ENCODE data around the gene CDHR3. TPM values are rescaled to one million over a fixed set of nuclear protein-coding genes. Genes with fewer than 3 reads are reported as not detected.

CDHR3 gene
- total RNA-seq, 2 donors from 2014 or later = 0.79 TPM; not detected in 1

- Histone ChIP-seq H3K4me3 (no peak overlapping the region), H3K4me1 (no peaks in the 10 kb centered on the region), H3K27me3 (no peaks in the 10 kb centered on the region), H3K9me3 (no peaks in the 10 kb centered on the region), H3K27ac (no peak overlapping the region), H3K36me3 (no peaks in the 10 kb centered on the region)
- DNase-seq (ENCODE audit: low spot score) = no peak
- TF ChIP-seq, protein P1, sequence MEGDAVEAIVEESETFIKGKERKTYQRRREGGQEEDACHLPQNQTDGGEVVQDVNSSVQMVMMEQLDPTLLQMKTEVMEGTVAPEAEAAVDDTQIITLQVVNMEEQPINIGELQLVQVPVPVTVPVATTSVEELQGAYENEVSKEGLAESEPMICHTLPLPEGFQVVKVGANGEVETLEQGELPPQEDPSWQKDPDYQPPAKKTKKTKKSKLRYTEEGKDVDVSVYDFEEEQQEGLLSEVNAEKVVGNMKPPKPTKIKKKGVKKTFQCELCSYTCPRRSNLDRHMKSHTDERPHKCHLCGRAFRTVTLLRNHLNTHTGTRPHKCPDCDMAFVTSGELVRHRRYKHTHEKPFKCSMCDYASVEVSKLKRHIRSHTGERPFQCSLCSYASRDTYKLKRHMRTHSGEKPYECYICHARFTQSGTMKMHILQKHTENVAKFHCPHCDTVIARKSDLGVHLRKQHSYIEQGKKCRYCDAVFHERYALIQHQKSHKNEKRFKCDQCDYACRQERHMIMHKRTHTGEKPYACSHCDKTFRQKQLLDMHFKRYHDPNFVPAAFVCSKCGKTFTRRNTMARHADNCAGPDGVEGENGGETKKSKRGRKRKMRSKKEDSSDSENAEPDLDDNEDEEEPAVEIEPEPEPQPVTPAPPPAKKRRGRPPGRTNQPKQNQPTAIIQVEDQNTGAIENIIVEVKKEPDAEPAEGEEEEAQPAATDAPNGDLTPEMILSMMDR (IDR thresholded peaks at IDR 0.05) = no peak
Observed at GRCh38 chr7:105985672-105986215, 22.7 kb downstream of the CDHR3 start.

- Histone ChIP-seq H3K36me3 (no peaks in the 10 kb centered on the region), H3K4me1 (no peaks in the 10 kb centered on the region), H3K27me3 (no peaks in the 10 kb centered on the region), H3K9me3 (no peaks in the 10 kb centered on the region), H3K4me3 (no peak overlapping the region), H3K27ac (no peak overlapping the region)
- TF ChIP-seq, protein P1 (IDR thresholded peaks at IDR 0.05) = no peak
- DNase-seq (ENCODE audit: low spot score) = no peak
Observed at GRCh38 chr7:105987046-105987445, 24.0 kb downstream of the CDHR3 start.

GRCh38 chr7:105988276-105988675 lies 25.2 kb downstream of the CDHR3 start:
- no peak overlapping the region for H3K27ac ChIP-seq
- TF ChIP-seq, protein P1 (IDR thresholded peaks at IDR 0.05) = no peak
- no peaks in the 10 kb centered on the region for H3K36me3 ChIP-seq
- no peaks in the 10 kb centered on the region for H3K4me1 ChIP-seq
- DNase-seq (ENCODE audit: low spot score) = no peak
- H3K4me3 ChIP-seq = no peak overlapping the region
- no peaks in the 10 kb centered on the region for H3K9me3 ChIP-seq
- H3K27me3 ChIP-seq = no peaks in the 10 kb centered on the region

DNA sequence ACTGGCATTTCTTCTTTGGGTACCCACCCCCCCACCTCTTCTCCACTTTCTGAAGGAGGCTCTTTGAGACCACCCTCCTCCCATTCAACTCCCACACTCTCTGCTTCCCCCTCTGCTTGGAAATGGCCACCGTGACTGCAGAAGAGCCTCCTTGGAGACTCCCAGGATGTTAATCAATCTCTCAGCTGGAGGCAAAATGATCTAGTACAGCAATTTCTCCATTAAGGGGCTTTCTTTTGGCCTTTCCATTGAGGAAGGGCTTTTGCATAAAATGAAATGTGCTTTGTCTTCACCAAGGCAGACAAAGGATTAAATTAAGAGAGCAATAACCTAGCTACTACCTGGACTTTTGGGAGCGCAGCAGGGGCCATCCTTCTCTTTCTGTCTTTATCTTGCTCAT lies 26.1 kb downstream of the CDHR3 start:
- no peaks in the 10 kb centered on the region for H3K27me3 ChIP-seq
- no peak for DNase-seq (ENCODE audit: low spot score)
- no peak overlapping the region for H3K4me3 ChIP-seq
- H3K4me1 ChIP-seq = no peaks in the 10 kb centered on the region
- TF ChIP-seq, protein P1 (IDR thresholded peaks at IDR 0.05) = no peak
- H3K27ac ChIP-seq = no peak overlapping the region
- H3K36me3 ChIP-seq = no peaks in the 10 kb centered on the region
- no peaks in the 10 kb centered on the region for H3K9me3 ChIP-seq

GRCh38 chr7:105989686-105990085 lies 26.6 kb downstream of the CDHR3 start:
- Histone ChIP-seq H3K27ac (no peak overlapping the region), H3K9me3 (no peaks in the 10 kb centered on the region), H3K4me3 (no peak overlapping the region), H3K27me3 (no peaks in the 10 kb centered on the region), H3K36me3 (no peaks in the 10 kb centered on the region), H3K4me1 (no peaks in the 10 kb centered on the region)
- DNase-seq (ENCODE audit: low spot score) = no peak
- TF ChIP-seq, protein P1 (IDR thresholded peaks at IDR 0.05) = no peak

GRCh38 chr7:105990141-105990540 lies 27.1 kb downstream of the CDHR3 start:
- no peak overlapping the region for H3K27ac ChIP-seq
- no peaks in the 10 kb centered on the region for H3K9me3 ChIP-seq
- DNase-seq (ENCODE audit: low spot score) = no peak
- no peak overlapping the region for H3K4me3 ChIP-seq
- H3K36me3 ChIP-seq = no peaks in the 10 kb centered on the region
- no peaks in the 10 kb centered on the region for H3K4me1 ChIP-seq
- no peaks in the 10 kb centered on the region for H3K27me3 ChIP-seq
- TF ChIP-seq, protein P1 (IDR thresholded peaks at IDR 0.05) = no peak

All from right atrium auricular region (tissue), 2 donors.